Measurements from ENCODE around the gene ZNF396. TPM values are rescaled to one million over a fixed set of nuclear protein-coding genes. Genes with fewer than 3 reads are reported as not detected.

ZNF396 gene
- total and polyA plus RNA-seq, 9 donors = 0.83 to 2.9 (median 1.7) TPM

GRCh38 chr18:35386600-35387100 lies 9.5 kb upstream of the ZNF396 start:
- 26 to 29% (median 27%) methylated on average over 7 of the region's 7 CpGs for WGBS, 3 donors

DNA sequence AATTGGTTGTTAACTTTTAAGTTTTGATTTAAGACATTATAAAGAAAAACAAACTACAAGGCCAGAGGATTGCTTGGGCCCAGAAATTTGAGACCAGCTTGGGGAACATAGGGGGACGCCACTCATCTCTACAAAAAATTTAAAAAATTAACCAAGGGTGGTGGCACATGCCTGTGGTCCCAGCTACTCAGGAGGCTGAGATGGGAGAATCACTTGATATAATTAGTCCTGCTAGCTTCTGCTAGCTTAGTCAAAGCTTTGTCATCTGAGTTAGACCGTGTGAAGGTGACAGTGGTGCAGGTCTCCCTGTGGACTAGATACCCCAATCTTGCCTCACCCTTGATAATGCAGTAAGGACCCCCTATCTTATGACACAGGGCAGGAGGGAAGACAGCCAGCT lies 6.0 kb upstream of the ZNF396 start:
- no peak for DNase-seq
- WGBS, 3 donors = 80 to 91% (median 81%) methylated on average over 2 of the region's 2 CpGs
- H3K4me1 ChIP-seq (ENCODE audit: insufficient read depth) = no peaks in the 10 kb centered on the region
- no peaks in the 10 kb centered on the region for H3K27me3 ChIP-seq
- no peak overlapping the region for H3K4me3 ChIP-seq
- no peak overlapping the region for H3K27ac ChIP-seq
- no peak for TF ChIP-seq EP300 (IDR thresholded peaks at IDR 0.05)
- no peak for TF ChIP-seq CTCF (IDR thresholded peaks at IDR 0.05)
- TF ChIP-seq POLR2A (IDR thresholded peaks at IDR 0.05) = no peak
- H3K36me3 ChIP-seq = no peaks in the 10 kb centered on the region
- intact Hi-C loops (cut with DNase I) = no loop called here
- H3K9me3 ChIP-seq = no peaks in the 10 kb centered on the region

More at GRCh38 chr18:35386600-35387100, 9.5 kb upstream of the ZNF396 start:
- H3K36me3 ChIP-seq = no peaks in the 10 kb centered on the region
- no peaks in the 10 kb centered on the region for H3K4me1 ChIP-seq (ENCODE audit: insufficient read depth)
- intact Hi-C loops (cut with DNase I) = no loop called here
- no peak overlapping the region for H3K27ac ChIP-seq
- no peaks in the 10 kb centered on the region for H3K9me3 ChIP-seq
- no peak overlapping the region for H3K4me3 ChIP-seq
- TF ChIP-seq EP300 (IDR thresholded peaks at IDR 0.05) = no peak
- TF ChIP-seq POLR2A (IDR thresholded peaks at IDR 0.05) = no peak
- TF ChIP-seq CTCF (IDR thresholded peaks at IDR 0.05) = peak; percentile 43 to 52 (median 52)
- no peaks in the 10 kb centered on the region for H3K27me3 ChIP-seq
- DNase-seq = peak in 3 of 5 donors; percentile 23 to 68 (median 50)

DNA sequence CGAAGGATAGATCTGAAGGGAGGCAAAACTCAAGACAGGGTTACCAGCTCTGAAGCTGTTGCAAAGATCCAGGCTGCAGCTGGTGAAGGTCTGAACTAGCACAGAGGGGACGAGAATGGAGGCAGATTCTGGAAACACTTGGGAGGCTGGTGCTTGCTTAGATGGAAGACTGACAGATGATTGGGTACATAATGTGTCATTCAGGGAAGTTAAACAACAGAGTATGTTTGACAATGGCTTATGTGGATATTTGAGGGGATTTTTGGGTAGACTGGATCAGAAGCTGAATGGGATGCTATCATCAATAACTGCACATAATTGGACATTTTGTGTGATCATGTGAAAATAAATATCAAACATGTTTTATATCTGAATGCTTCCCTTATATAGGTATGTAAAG lies 2.3 kb upstream of the ZNF396 start:
- intact Hi-C loops (cut with DNase I) = no loop called here
- no peak overlapping the region for H3K27ac ChIP-seq
- WGBS, 3 donors = 67 to 82% (median 67%) methylated on average over 2 of the region's 2 CpGs
- no peak for TF ChIP-seq POLR2A (IDR thresholded peaks at IDR 0.05)
- no peak for TF ChIP-seq EP300 (IDR thresholded peaks at IDR 0.05)
- no peak for TF ChIP-seq CTCF (IDR thresholded peaks at IDR 0.05)
- H3K4me1 ChIP-seq (ENCODE audit: insufficient read depth) = peaks cover 3% of the 10 kb centered on the region
- no peak overlapping the region for H3K4me3 ChIP-seq
- H3K9me3 ChIP-seq = no peaks in the 10 kb centered on the region
- no peaks in the 10 kb centered on the region for H3K27me3 ChIP-seq
- no peak for DNase-seq
- H3K36me3 ChIP-seq = no peaks in the 10 kb centered on the region

GRCh38 chr18:35378574-35378896 lies 1.4 kb upstream of the ZNF396 start:
- 20 to 29% (median 23%) methylated on average over 4 of the region's 4 CpGs for WGBS, 3 donors
- Histone ChIP-seq H3K9me3 (no peaks in the 10 kb centered on the region), H3K27me3 (no peaks in the 10 kb centered on the region), H3K36me3 (no peaks in the 10 kb centered on the region), H3K4me1 (ENCODE audit: insufficient read depth) (peaks cover 3% of the 10 kb centered on the region), H3K4me3 (no peak overlapping the region), H3K27ac (no peak overlapping the region)
- TF ChIP-seq CTCF (IDR thresholded peaks at IDR 0.05) = no peak
- TF ChIP-seq EP300 (IDR thresholded peaks at IDR 0.05) = no peak
- TF ChIP-seq POLR2A (IDR thresholded peaks at IDR 0.05) = no peak
- intact Hi-C loops (cut with DNase I) = no loop called here
- DNase-seq = no peak
